ENCODE measurements around the gene SMIM29.
"Not testable (repeated sequence)": the region's sequence is repeated elsewhere in the genome, so short reads cannot be mapped to it uniquely, and the experiment has no call there.

The SMIM29 gene

GRCh38 chr6:34273242-34273805 lies 24.5 kb upstream of the SMIM29 start:
- Histone ChIP-seq H3K27me3 (no peaks in the 10 kb centered on the region), H3K4me3 (peak overlapping the region in 2 of 10 experiments; percentile 21 to 40; a peak in 2 of 20 replicates), H3K27ac (peak overlapping the region; percentile 38 to 84 (median 72); a peak in 21 of 22 replicates), H3K4me1 (peaks cover 34 to 65% (median 40%) of the 10 kb centered on the region in 10 experiments), H3K9ac (peak overlapping the region; percentile 34 to 64 (median 56); a peak in 16 of 22 replicates), H3K36me3 (peaks cover 0 to 10% (median 5%) of the 10 kb centered on the region in 11 experiments; a peak in 13 of 22 replicates), H3K4me2 (peak overlapping the region; percentile 70 to 96 (median 90)), H4K20me1 (no peaks in the 10 kb centered on the region), H3K9me3 (replicated peaks in 1 of 11) (peaks cover 0 to 9% (median 5%) of the 10 kb centered on the region in 11 experiments; a peak in 9 of 22 replicates)
- no peak; a peak in 1 of 22 replicates for TF ChIP-seq Cebpa-rat (IDR thresholded peaks at IDR 0.05)

GRCh38 chr6:34272013-34272926 lies 23.5 kb upstream of the SMIM29 start:
- Histone ChIP-seq H3K4me2 (peak overlapping the region; percentile 60 to 96 (median 90)), H3K27ac (peak overlapping the region; percentile 52 to 84 (median 72)), H3K9ac (peak overlapping the region in 10 of 11 experiments; percentile 15 to 70 (median 46); a peak in 16 of 22 replicates), H4K20me1 (no peaks in the 10 kb centered on the region), H3K27me3 (no peaks in the 10 kb centered on the region), H3K36me3 (no peaks in the 10 kb centered on the region), H3K4me3 (peak overlapping the region in 2 of 10 experiments; percentile 19 to 36; a peak in 3 of 20 replicates), H3K9me3 (replicated peaks in 1 of 11) (peaks cover 0 to 19% (median 10%) of the 10 kb centered on the region in 11 experiments; a peak in 14 of 22 replicates), H3K4me1 (peaks cover 34 to 57% (median 40%) of the 10 kb centered on the region in 10 experiments)
- TF ChIP-seq Cebpa-rat (IDR thresholded peaks at IDR 0.05) = no peak

- peaks cover 34 to 44% (median 38%) of the 10 kb centered on the region in 10 experiments for H3K4me1 ChIP-seq
- H3K4me2 ChIP-seq = peak overlapping the region in 7 of 11 experiments; percentile 3 to 33 (median 8); a peak in 9 of 22 replicates
- not testable (repeated sequence) for H4K20me1 ChIP-seq, H3K9ac ChIP-seq, H3K36me3 ChIP-seq, H3K4me3 ChIP-seq, H3K27me3 ChIP-seq
- H3K9me3 ChIP-seq (replicated peaks in 1 of 11) = peaks cover 14 to 43% (median 35%) of the 10 kb centered on the region in 11 experiments; a peak in 21 of 22 replicates
- H3K27ac ChIP-seq = peak overlapping the region in 4 of 11 experiments; percentile 9 to 36 (median 26); a peak in 4 of 22 replicates
These were observed 21.0 kb upstream of the SMIM29 start for GRCh38 chr6:34269658-34270341.

- H3K27ac ChIP-seq, H3K9ac ChIP-seq, H3K4me2 ChIP-seq, H3K27me3 ChIP-seq, H3K4me3 ChIP-seq, H4K20me1 ChIP-seq, H3K36me3 ChIP-seq: not testable (repeated sequence)
- Histone ChIP-seq H3K4me1 (peaks cover 31 to 38% (median 36%) of the 10 kb centered on the region in 10 experiments), H3K9me3 (replicated peaks in 1 of 11) (peaks cover 21 to 50% (median 41%) of the 10 kb centered on the region in 11 experiments)
These were observed 20.3 kb upstream of the SMIM29 start for GRCh38 chr6:34269132-34269531.

- peaks cover 17 to 24% (median 22%) of the 10 kb centered on the region in 10 experiments for H3K4me1 ChIP-seq
- H3K27ac ChIP-seq = no peak overlapping the region
- H3K36me3 ChIP-seq = peaks cover 0 to 14% (median 0%) of the 10 kb centered on the region in 11 experiments; a peak in 8 of 22 replicates
- H3K9me3 ChIP-seq (replicated peaks in 1 of 11) = peaks cover 34 to 63% (median 55%) of the 10 kb centered on the region in 11 experiments
- no peak for TF ChIP-seq Cebpa-rat (IDR thresholded peaks at IDR 0.05)
- H3K9ac ChIP-seq = no peak overlapping the region
- H3K4me3 ChIP-seq = no peak overlapping the region
- no peak overlapping the region for H3K4me2 ChIP-seq
- H3K27me3 ChIP-seq = no peaks in the 10 kb centered on the region
- no peaks in the 10 kb centered on the region for H4K20me1 ChIP-seq
These were observed 18.9 kb upstream of the SMIM29 start for GRCh38 chr6:34267746-34268145.

- H3K4me3 ChIP-seq, H3K27me3 ChIP-seq, H3K4me2 ChIP-seq, H4K20me1 ChIP-seq, H3K4me1 ChIP-seq, H3K9ac ChIP-seq, H3K27ac ChIP-seq: not testable (repeated sequence)
- Histone ChIP-seq H3K36me3 (peaks cover 0 to 14% (median 3%) of the 10 kb centered on the region in 11 experiments; a peak in 8 of 22 replicates), H3K9me3 (replicated peaks in 1 of 11) (peaks cover 74 to 95% (median 83%) of the 10 kb centered on the region in 11 experiments)
These were observed 14.7 kb upstream of the SMIM29 start for GRCh38 chr6:34263484-34263883.

- no peak for TF ChIP-seq Cebpa-rat (IDR thresholded peaks at IDR 0.05)
These were observed 11.9 kb upstream of the SMIM29 start for GRCh38 chr6:34260576-34261267.

GRCh38 chr6:34259529-34260069 lies 10.8 kb upstream of the SMIM29 start:
- TF ChIP-seq Cebpa-rat (IDR thresholded peaks at IDR 0.05) = no peak
- Histone ChIP-seq H3K4me1 (no peaks in the 10 kb centered on the region), H3K27ac (peak overlapping the region in 3 of 11 experiments; percentile 12 to 23 (median 20); a peak in 2 of 22 replicates), H3K4me3 (no peak overlapping the region), H3K36me3 (peaks cover 0 to 14% (median 3%) of the 10 kb centered on the region in 11 experiments; a peak in 8 of 22 replicates), H3K9me3 (replicated peaks in 1 of 11) (peaks cover 44 to 60% (median 54%) of the 10 kb centered on the region in 11 experiments), H3K4me2 (no peak overlapping the region), H4K20me1 (no peaks in the 10 kb centered on the region), H3K27me3 (no peaks in the 10 kb centered on the region), H3K9ac (no peak overlapping the region)

More at GRCh38 chr6:34260576-34261267, 11.9 kb upstream of the SMIM29 start:
- Histone ChIP-seq H4K20me1 (no peaks in the 10 kb centered on the region), H3K9me3 (replicated peaks in 1 of 11) (peaks cover 56 to 71% (median 66%) of the 10 kb centered on the region in 11 experiments), H3K4me1 (no peaks in the 10 kb centered on the region), H3K4me2 (no peak overlapping the region), H3K4me3 (no peak overlapping the region), H3K27ac (no peak overlapping the region), H3K36me3 (peaks cover 0 to 14% (median 3%) of the 10 kb centered on the region in 11 experiments; a peak in 8 of 22 replicates), H3K27me3 (no peaks in the 10 kb centered on the region), H3K9ac (no peak overlapping the region)

GRCh38 chr6:34252395-34252794 lies 3.6 kb upstream of the SMIM29 start:
- not testable (repeated sequence) for H3K9ac ChIP-seq; H3K27ac ChIP-seq; H3K4me3 ChIP-seq; H3K36me3 ChIP-seq; H3K27me3 ChIP-seq; H3K9me3 ChIP-seq (replicated peaks in 1 of 11)
- Histone ChIP-seq H4K20me1 (peaks cover 8 to 13% (median 12%) of the 10 kb centered on the region in 11 experiments; a peak in 19 of 22 replicates), H3K4me1 (peaks cover 19 to 40% (median 28%) of the 10 kb centered on the region in 10 experiments), H3K4me2 (peak overlapping the region in 5 of 11 experiments; percentile 11 to 37 (median 28); a peak in 4 of 22 replicates)

Data from BLaER1 treated with 17β-estradiol and CSF1 and Interleukin-3, amounts not matched to agents 10 nM and 100 nM (cell line).